K562 (cell line): ENCODE results near the gene HSPE1. TPM values are rescaled to one million over a fixed set of nuclear protein-coding genes. Genes with fewer than 3 reads are reported as not detected.
A peak's percentile ranks its signal among the peaks of the same experiment; 100 is the strongest.

Experiments
- ATAC-seq: fragments of 200-7000 bp; cut with Tn5 transposase; 3 replicates; pipeline ENCODE4 v1.9.1; 2020; ENCODE audit warnings: moderate library complexity
- BruUV-seq: library from RNA; stranded (reverse); fragments of 400-500 nt; replicated peaks from 2 replicates; lab custom pipeline; 2021; lab: Mats Ljungman, UMichigan
- CTCF ChIA-PET: fragments of 300-600 bp; formaldehyde crosslinking; extraction: SDS; loops from one replicate; lab custom pipeline; 2021; ENCODE audit warnings: low intra/inter-chr PET ratio; lab: Yijun Ruan, JAX
- POLR2A ChIA-PET: fragments of 300-600, 350-650 bp; sonication (Branson Sonifier 250); formaldehyde crosslinking; extraction: SDS; loops from one replicate; lab custom pipeline; 2021; ENCODE audit warnings: antibody characterized with exemption, inconsistent platforms; lab: Yijun Ruan, JAX
- DNase-seq, 4 experiments: peaks; one replicate each; pipeline versions ENCODE4 v3.0.0 to v3.0.0-alpha.2; 2011 to 2018; ENCODE audit warnings: low spot score in 3 of 4, mixed read lengths in 3 of 4; ENCODE audit errors: extremely low read depth in 1 of 4
- FAIRE-seq: peaks from 2 replicates; lab custom pipeline; 2011; peaks lifted over from hg19 to GRCh38; lab: Jason Lieb, UNC
- H2AFZ ChIP-seq: 2 replicates; pipeline ENCODE4 v1.6.0; 2011; ENCODE audit warnings: low read depth, low read length, control low read depth, inconsistent platforms
- H3K27ac ChIP-seq: fragments of 200-600 bp; 3 replicates; pipeline ENCODE4 v1.8.0; 2011; ENCODE audit warnings: low read depth, mild to moderate bottlenecking, control low read depth, inconsistent platforms, low read length, moderate library complexity, mixed read lengths; ENCODE audit errors: extremely low read depth
- H3K27me3 ChIP-seq, 2 experiments: fragments of 300-600 bp in 1 of 2; 2 replicates in 1 of 2; 3 replicates in 1 of 2; pipeline versions ENCODE4 v1.6.0 to v1.8.0; 2011; ENCODE audit warnings: inconsistent platforms in 2 of 2, low read length in 2 of 2, mild to moderate bottlenecking in 1 of 2, mixed read lengths in 1 of 2, moderate library complexity in 1 of 2; ENCODE audit not compliant: control insufficient read depth in 2 of 2, insufficient read depth in 2 of 2
- H3K36me3 ChIP-seq: fragments of 300-600 bp; 3 replicates; pipeline ENCODE4 v1.8.0; 2011; ENCODE audit warnings: mild to moderate bottlenecking, low read length, inconsistent platforms; ENCODE audit not compliant: control insufficient read depth, insufficient read depth
- H3K4me1 ChIP-seq, 2 experiments: fragments of 200-600 bp in 1 of 2; replicated peaks in 1 of 2; 2 replicates in 1 of 2; 3 replicates in 1 of 2; pipeline versions ENCODE4 v1.5.1 to v1.8.0; 2011; ENCODE audit warnings: inconsistent platforms in 2 of 2, low read length in 2 of 2, mild to moderate bottlenecking in 1 of 2, mixed read lengths in 1 of 2, moderate library complexity in 1 of 2; ENCODE audit not compliant: control insufficient read depth in 2 of 2, insufficient read depth in 2 of 2
- H3K4me2 ChIP-seq: 2 replicates; pipeline ENCODE4 v1.6.1; 2011; ENCODE audit warnings: low read length, control low read depth, inconsistent platforms, mixed read lengths; ENCODE audit not compliant: insufficient read depth
- H3K4me3 ChIP-seq: fragments of 200-600 bp; sonication (generic), shearing (Covaris generic); 2 replicates; pipeline ENCODE4 v1.5.1; 2016; ENCODE audit warnings: control low read depth, inconsistent platforms
- H3K79me2 ChIP-seq: fragments of 200-600 bp; 3 replicates; pipeline ENCODE4 v1.8.0; 2011; ENCODE audit warnings: low read length, inconsistent platforms; ENCODE audit not compliant: control insufficient read depth, insufficient read depth
- H3K9ac ChIP-seq, 2 experiments: 2 replicates each; pipeline versions ENCODE4 v1.6.0 to v1.6.1; 2011; ENCODE audit warnings: low read depth in 2 of 2, low read length in 2 of 2, control low read depth in 1 of 2, inconsistent platforms in 1 of 2, mild to moderate bottlenecking in 1 of 2, mixed read lengths in 1 of 2; ENCODE audit not compliant: insufficient read depth in 1 of 2
- H3K9me1 ChIP-seq: one replicate; pipeline ENCODE4 v1.6.0; 2011; ENCODE audit warnings: inconsistent platforms, mild to moderate bottlenecking, low read length, moderate library complexity; ENCODE audit not compliant: control insufficient read depth, insufficient read depth
- H3K9me3 ChIP-seq: replicated peaks from 2 replicates; pipeline ENCODE4 v1.5.1; 2011; ENCODE audit warnings: low read depth, low read length, inconsistent platforms; ENCODE audit not compliant: control insufficient read depth, insufficient read depth
- H4K20me1 ChIP-seq: replicated peaks from 2 replicates; pipeline ENCODE4 v1.6.1; 2011; ENCODE audit warnings: low read length, inconsistent platforms, mixed read lengths; ENCODE audit not compliant: control insufficient read depth, insufficient read depth
- BRD9 ChIP-seq: fragments of 450-650 bp; IDR thresholded peaks from 2 replicates; pipeline ENCODE4 v1.6.1; 2018; ENCODE audit warnings: low read depth; ENCODE audit not compliant: partially characterized antibody
- CBFB ChIP-seq: sonication (generic); formaldehyde crosslinking; IDR thresholded peaks from 2 replicates; pipeline ENCODE4 v1.4.0; 2020; ENCODE audit warnings: mild to moderate bottlenecking, missing genetic modification reagents
- CBX2 ChIP-seq: fragments of 200-600 bp; sonication (generic); IDR thresholded peaks from one replicate; pipeline ENCODE4 v1.6.1; 2012; ENCODE audit warnings: mild to moderate bottlenecking, low read length, inconsistent platforms; ENCODE audit not compliant: insufficient read depth, poor library complexity, severe bottlenecking
- CBX5 ChIP-seq: IDR thresholded peaks from 2 replicates; pipeline ENCODE4 v1.6.1; 2014; ENCODE audit warnings: low read depth, borderline replicate concordance
- COPS2 ChIP-seq: fragments of 450-650 bp; conservative IDR thresholded peaks from 2 replicates; pipeline ENCODE4 v1.6.1; 2016; ENCODE audit warnings: mild to moderate bottlenecking, moderate library complexity
- ESRRB ChIP-seq: fragments of 250-450 bp; sonication (Bioruptor Pico); IDR thresholded peaks from 2 replicates; pipeline ENCODE4 v1.5.0; 2020; ENCODE audit warnings: mild to moderate bottlenecking, moderate library complexity, borderline replicate concordance
- KDM5B ChIP-seq: fragments of 200-600 bp; sonication (generic); IDR thresholded peaks from 2 replicates; pipeline ENCODE4 v1.6.1; 2012; ENCODE audit warnings: low read depth, mild to moderate bottlenecking, moderate library complexity, low read length, control low read depth, inconsistent platforms; ENCODE audit not compliant: insufficient replicate concordance
- LARP7 ChIP-seq: fragments of 450-650 bp; IDR thresholded peaks from 2 replicates; pipeline ENCODE4 v1.6.1; 2016
- MCM2 ChIP-seq: fragments of 450-650 bp; IDR thresholded peaks from 2 replicates; pipeline ENCODE4 v1.6.1; 2017; ENCODE audit warnings: low read depth, mild to moderate bottlenecking
- PHF8 ChIP-seq: fragments of 200-600 bp; sonication (generic); IDR thresholded peaks from 2 replicates; pipeline ENCODE4 v1.6.1; 2012; ENCODE audit warnings: mixed run types, mild to moderate bottlenecking, inconsistent platforms, low read length, moderate library complexity, borderline replicate concordance
- PRPF4 ChIP-seq: fragments of 200-400 bp; formaldehyde crosslinking; IDR thresholded peaks from one replicate; pipeline ENCODE4 v1.6.1; 2017; ENCODE audit warnings: low read length, low read depth, mild to moderate bottlenecking; ENCODE audit not compliant: insufficient read depth, poor library complexity, severe bottlenecking
- RHOXF2B ChIP-seq: fragments of 250-450 bp; sonication (Bioruptor Pico); conservative IDR thresholded peaks from 2 replicates; pipeline ENCODE4 v1.5.1; 2021
- RNF2 ChIP-seq: sonication (generic); IDR thresholded peaks from 2 replicates; pipeline ENCODE4 v1.6.1; 2016
- SIN3A ChIP-seq, 2 experiments: fragments of 150-350 bp in 1 of 2; IDR thresholded peaks; 2 replicates each; pipeline ENCODE4 v1.6.1; 2011 to 2016; ENCODE audit warnings: borderline replicate concordance in 2 of 2, low read depth in 2 of 2, low read length in 2 of 2, mild to moderate bottlenecking in 2 of 2, moderate library complexity in 2 of 2; ENCODE audit not compliant: control insufficient read depth in 1 of 2
- SRSF9 ChIP-seq: fragments of 200-400 bp; formaldehyde crosslinking; IDR thresholded peaks from 2 replicates; pipeline ENCODE4 v1.6.1; 2017; ENCODE audit warnings: low read depth, low read length, borderline replicate concordance
- TARDBP ChIP-seq: fragments of 450-650 bp; IDR thresholded peaks from 2 replicates; pipeline ENCODE4 v1.6.1; 2016
- TGIF2 ChIP-seq: sonication (generic); formaldehyde crosslinking; IDR thresholded peaks from 2 replicates; pipeline ENCODE4 v1.8.1; 2022; ENCODE audit warnings: mild to moderate bottlenecking, missing genetic modification reagents, moderate library complexity
- ZFX ChIP-seq: sonication (generic); formaldehyde crosslinking; IDR thresholded peaks from 2 replicates; pipeline ENCODE4 v1.8.0; 2022; ENCODE audit warnings: mild to moderate bottlenecking, missing genetic modification reagents, moderate library complexity
- ZKSCAN8 ChIP-seq: fragments of 200-800 bp; sonication (Bioruptor generic); IDR thresholded peaks from 2 replicates; pipeline ENCODE4 v1.6.1; 2016; ENCODE audit warnings: missing genetic modification characterization, missing compliant biosample characterization
- ZNF124 ChIP-seq: sonication (generic); formaldehyde crosslinking; IDR thresholded peaks from 2 replicates; pipeline ENCODE4 v1.8.1; 2022; ENCODE audit warnings: missing genetic modification reagents
- ZNF253 ChIP-seq: fragments of 250-450 bp; sonication (Bioruptor Pico); conservative IDR thresholded peaks from 2 replicates; pipeline ENCODE4 v1.6.1; 2021; ENCODE audit warnings: mild to moderate bottlenecking
- WGBS: fragments of 100-300 bp; shearing (Covaris generic); methylation state at CpG from one replicate; pipeline ENCODE4 v1.1.6; 2016; ENCODE audit warnings: low coverage, mixed read lengths; ENCODE audit not compliant: insufficient coverage; ENCODE audit errors: missing lambda C conversion rate; 5-methylcytosine and 5-hydroxymethylcytosine counted together
- in situ Hi-C: fragments of 300-500 bp; cut with MboI; formaldehyde crosslinking; loops from 4 replicates; pipeline ENCODE4 v1.15.0; 2018; ENCODE audit warnings: inconsistent platforms, mixed read lengths
- intact Hi-C: fragments of 100-400 bp; cut with micrococcal nuclease; formaldehyde crosslinking; loops from 2 replicates; pipeline ENCODE4 v1.14.2; 2022
- polyA plus RNA-seq, 8 experiments: library from polyadenylated mRNA; depleted of rRNA in 4 of 8; stranded (reverse) in 5 of 8; unstranded in 3 of 8; fragments of >200 nt; fragmentation: Nextera tagmentation in 2 of 8; fragmentation: Illumina TruSeq in 1 of 8; extraction: Ambion mirVana in 2 of 8; extraction: Trizol in 1 of 8; gene quantifications; 2 replicates each; pipeline versions ENCODE4 v1.2.1 to v1.2.3, GENCODE V29; 2011 to 2014; ENCODE audit warnings: inconsistent platforms in 1 of 8, missing spikeins in 1 of 8
- total RNA-seq, 7 experiments: library from RNA; depleted of rRNA in 6 of 7; stranded (reverse); fragments of >200 nt in 6 of 7; fragmentation: Illumina TruSeq in 2 of 7; extraction: Trizol in 2 of 7; gene quantifications; 2 replicates each; pipeline versions ENCODE4 v1.2.1 to v1.2.3, GENCODE V29; 2011 to 2021; ENCODE audit warnings: low replicate concordance in 1 of 7
- TF ChIP-seq, protein P1 (sequence below): fragments of 250-450 bp; sonication (Bioruptor Pico); IDR thresholded peaks from 2 replicates; pipeline ENCODE4 v1.5.1; 2021; ENCODE audit warnings: mild to moderate bottlenecking

Gene HSPE1
- total and polyA plus RNA-seq, 9 of the 15 experiments (the other 6 are each of a cell fraction or from before 2014, with no cell fraction given), result 223 to 1,007 (median 612) TPM

DNA sequence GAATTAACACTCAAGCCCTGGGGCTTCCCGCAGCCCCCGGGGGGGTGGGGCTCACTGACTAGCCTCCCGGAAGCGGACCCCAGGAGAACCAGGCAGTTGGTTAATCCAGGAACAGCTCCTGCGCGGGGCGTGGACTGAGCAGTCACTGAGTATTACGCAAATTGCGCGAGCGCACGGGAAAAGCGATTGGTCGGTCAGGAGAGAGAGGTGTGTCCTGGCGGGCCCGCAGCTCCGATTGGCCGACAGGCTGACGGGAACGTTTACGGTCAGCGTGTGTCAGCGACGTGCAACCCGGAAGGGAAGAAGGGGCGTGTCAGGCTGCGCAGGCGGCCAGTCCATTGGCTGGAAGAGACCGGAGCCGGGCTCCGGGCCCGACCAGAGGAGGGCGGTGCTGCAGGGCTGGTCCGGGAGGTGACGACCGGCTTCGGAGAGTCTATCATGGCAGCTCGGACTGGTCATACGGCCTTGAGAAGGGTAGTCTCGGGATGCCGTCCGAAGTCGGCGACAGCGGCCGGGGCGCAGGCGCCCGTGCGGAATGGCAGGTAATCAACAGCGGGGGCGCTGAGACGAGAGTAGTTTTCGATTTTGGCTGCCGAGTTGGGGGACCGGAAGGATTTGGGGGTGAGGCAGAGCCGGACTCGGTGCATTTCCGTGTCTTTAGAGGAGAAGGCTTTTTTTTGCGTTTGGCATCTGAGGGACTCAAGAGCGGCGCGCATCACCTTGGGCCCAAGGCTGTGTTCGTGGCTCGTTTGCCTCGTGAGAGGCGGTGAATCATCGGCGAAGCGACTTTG lies 46.9 kb upstream of the HSPE1 start, which contains the start of gene COQ10B:
COQ10B (plus strand) TSS at position 430 of the 791 bp plus-strand sequence; CDS start at position 439, 9 bp downstream.
- in situ Hi-C loops, result no loop called here
- DNase-seq, result peak; percentile 91 to 98 (median 94)
- no peaks in the 10 kb centered on the region for H3K27me3 ChIP-seq
- peaks cover 45% of the 10 kb centered on the region for H3K79me2 ChIP-seq
- peak within 1 kb of the TSS; percentile 98 to 99 for H3K9ac ChIP-seq
- no peaks in the 10 kb centered on the region for H3K9me3 ChIP-seq
- peak within 1 kb of the TSS; percentile 97 for H3K4me2 ChIP-seq
- peak within 1 kb of the TSS; percentile 99 for H3K27ac ChIP-seq
- H2AFZ ChIP-seq, result peak within 1 kb of the TSS; percentile 93
- CTCF ChIA-PET, result no interaction called here
- peak within 1 kb of the TSS; percentile 97 for H3K4me3 ChIP-seq
- H3K9me1 ChIP-seq, result no peaks in the 10 kb centered on the region
- intact Hi-C loops, result loop anchor here (1.0 to 5.0 kb wide), 3 partner anchors 18 to 144 kb away; partner anchors contain the start of gene SF3B1
- H3K4me1 ChIP-seq, result peaks cover 0 to 3% of the 10 kb centered on the region in 2 experiments; a peak in 3 of 5 replicates
- FAIRE-seq, result peak; percentile 98
- TSS peak; percentile 73 for BruUV-seq
- POLR2A ChIA-PET, result interaction anchor here (0.5 to 2.2 kb wide), 12 partner anchors 10 to 549 kb away, joined by 3 to 10 read pairs (median 6); partner anchors contain the start of genes HSPD1 and SF3B1
- H3K36me3 ChIP-seq, result peaks cover 4% of the 10 kb centered on the region; the same call in 1 of the 3 replicates
- no peaks in the 10 kb centered on the region for H4K20me1 ChIP-seq
- peak; percentile 98 for ATAC-seq
- WGBS, result 1% methylated on average over 37 of the region's 70 CpGs
- no peak for TF ChIP-seq ZNF253 (CRISPR knock-in tag)
- peak; percentile 90 for TF ChIP-seq ZFX (CRISPR knock-in tag)
- peak; percentile 86 for TF ChIP-seq KDM5B
- no peak for TF ChIP-seq LARP7
- TF ChIP-seq TARDBP, result no peak
- no peak for TF ChIP-seq CBX5
- no peak for TF ChIP-seq PRPF4
- TF ChIP-seq ZKSCAN8 (CRISPR knock-in tag), result no peak
- TF ChIP-seq RHOXF2B (CRISPR knock-in tag), result no peak
- TF ChIP-seq, protein P1, sequence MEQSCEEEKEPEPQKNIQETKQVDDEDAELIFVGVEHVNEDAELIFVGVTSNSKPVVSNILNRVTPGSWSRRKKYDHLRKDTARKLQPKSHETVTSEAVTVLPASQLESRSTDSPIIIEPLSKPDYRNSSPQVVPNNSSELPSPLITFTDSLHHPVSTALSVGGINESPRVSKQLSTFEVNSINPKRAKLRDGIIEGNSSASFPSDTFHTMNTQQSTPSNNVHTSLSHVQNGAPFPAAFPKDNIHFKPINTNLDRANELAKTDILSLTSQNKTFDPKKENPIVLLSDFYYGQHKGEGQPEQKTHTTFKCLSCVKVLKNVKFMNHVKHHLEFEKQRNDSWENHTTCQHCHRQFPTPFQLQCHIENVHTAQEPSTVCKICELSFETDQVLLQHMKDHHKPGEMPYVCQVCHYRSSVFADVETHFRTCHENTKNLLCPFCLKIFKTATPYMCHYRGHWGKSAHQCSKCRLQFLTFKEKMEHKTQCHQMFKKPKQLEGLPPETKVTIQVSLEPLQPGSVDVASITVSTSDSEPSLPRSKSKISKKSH (CRISPR knock-in tag), result no peak
- no peak for TF ChIP-seq SRSF9
- TF ChIP-seq MCM2, result no peak
- TF ChIP-seq SIN3A (IDR thresholded peaks at IDR 0.05; ENCODE audit: borderline replicate concordance in 2 of 2, control insufficient read depth in 1 of 2, low read depth in 2 of 2, low read length in 2 of 2), result peak in 1 of 2 experiments; percentile 61; a peak in 1 of 4 replicates
- TF ChIP-seq RNF2, result no peak
- 0 out of 2 replicates have a peak, but pooled peaks have one; percentile 0 for TF ChIP-seq CBFB (CRISPR knock-in tag)
- no peak for TF ChIP-seq TGIF2 (CRISPR knock-in tag)
- no peak for TF ChIP-seq CBX2
- TF ChIP-seq PHF8, result peak; percentile 93
- TF ChIP-seq ESRRB (CRISPR knock-in tag), result no peak
- TF ChIP-seq ZNF124 (CRISPR knock-in tag), result no peak
- no peak for TF ChIP-seq COPS2
- no peak for TF ChIP-seq BRD9
